Stimulated activated naive CD8-positive, alpha-beta T cell treated with anti-CD3 and anti-CD28 coated beads, Interleukin-15, Interleukin-2, amounts not matched to agents 100 U/mL and 50 U/mL, for 24 hours (primary cell): ENCODE results near the gene ABCB8.
"Not testable (repeated sequence)": the region's sequence is repeated elsewhere in the genome, so short reads cannot be mapped to it uniquely, and the experiment has no call there.

Experiments used
- ATAC-seq: fragments of 150-1000 bp; cut with Tn5 transposase; one replicate; pipeline ENCODE4 v1.10.0; 2021
- DNase-seq: peaks from one replicate; pipeline ENCODE4 v3.0.0; 2021

ABCB8 gene

DNA sequence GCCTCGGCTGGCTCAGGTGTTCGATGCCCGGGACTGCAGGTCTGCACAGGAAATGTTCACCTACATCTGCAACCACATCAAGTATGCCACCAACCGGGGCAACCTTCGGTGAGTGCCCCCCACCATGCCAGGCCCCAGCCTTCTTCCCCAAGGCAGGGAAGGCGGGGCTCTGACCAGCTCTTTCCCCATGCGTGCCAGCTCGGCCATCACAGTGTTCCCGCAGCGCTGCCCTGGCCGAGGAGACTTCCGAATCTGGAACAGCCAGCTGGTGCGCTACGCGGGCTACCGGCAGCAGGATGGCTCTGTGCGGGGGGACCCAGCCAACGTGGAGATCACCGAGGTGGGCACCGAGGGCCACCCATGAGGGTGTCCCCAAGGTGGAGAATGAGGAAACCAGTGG lies 29.9 kb upstream of the ABCB8 start:
- DNase-seq, result no peak
- no peak for ATAC-seq

DNA sequence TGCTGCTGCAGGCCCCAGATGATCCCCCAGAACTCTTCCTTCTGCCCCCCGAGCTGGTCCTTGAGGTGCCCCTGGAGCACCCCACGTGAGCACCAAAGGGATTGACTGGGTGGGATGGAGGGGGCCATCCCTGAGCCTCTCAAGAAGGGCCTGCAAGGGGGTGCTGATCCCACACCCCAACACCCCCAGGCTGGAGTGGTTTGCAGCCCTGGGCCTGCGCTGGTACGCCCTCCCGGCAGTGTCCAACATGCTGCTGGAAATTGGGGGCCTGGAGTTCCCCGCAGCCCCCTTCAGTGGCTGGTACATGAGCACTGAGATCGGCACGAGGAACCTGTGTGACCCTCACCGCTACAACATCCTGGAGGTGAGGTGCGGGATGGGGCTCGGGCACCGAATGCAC lies 29.2 kb upstream of the ABCB8 start:
- no peak for DNase-seq
- no peak for ATAC-seq

DNA sequence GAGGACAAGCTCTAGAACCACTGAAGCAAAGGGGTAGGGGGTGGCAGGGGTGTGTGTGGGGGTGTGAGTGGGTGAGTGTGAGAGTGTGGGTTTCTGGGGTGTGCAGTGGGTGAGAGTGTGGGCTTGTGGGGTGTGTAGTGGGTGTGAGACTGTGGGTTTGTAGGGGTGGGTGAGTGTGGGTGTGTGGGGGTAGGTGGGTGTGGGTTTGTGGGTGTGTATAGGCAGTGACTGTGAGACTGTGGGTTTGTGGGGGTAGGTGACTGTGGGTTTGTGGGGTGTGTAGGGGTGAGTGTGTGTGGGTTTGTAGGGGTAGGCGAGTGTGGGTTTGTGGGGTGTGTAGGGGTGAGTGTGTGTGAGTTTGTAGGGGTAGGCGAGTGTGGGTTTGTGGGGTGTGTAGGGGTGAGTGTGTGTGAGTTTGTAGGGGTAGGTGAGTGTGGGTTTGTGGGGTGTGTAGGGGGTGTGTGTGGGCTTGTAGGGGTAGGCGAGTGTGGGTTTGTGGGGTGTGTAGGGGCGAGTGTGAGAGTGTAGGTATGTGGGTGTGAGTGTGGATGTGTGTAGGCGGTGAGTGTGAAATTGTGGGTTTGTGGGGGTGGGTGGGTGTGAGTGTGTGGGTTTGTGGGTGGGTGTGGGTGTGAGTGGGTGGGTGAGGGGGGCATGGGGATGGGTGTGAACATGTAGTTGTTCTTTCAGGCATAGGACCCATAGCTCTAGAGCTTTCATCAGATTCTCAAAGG lies 28.6 kb upstream of the ABCB8 start:
- ATAC-seq (no peak), DNase-seq (no peak)

DNA sequence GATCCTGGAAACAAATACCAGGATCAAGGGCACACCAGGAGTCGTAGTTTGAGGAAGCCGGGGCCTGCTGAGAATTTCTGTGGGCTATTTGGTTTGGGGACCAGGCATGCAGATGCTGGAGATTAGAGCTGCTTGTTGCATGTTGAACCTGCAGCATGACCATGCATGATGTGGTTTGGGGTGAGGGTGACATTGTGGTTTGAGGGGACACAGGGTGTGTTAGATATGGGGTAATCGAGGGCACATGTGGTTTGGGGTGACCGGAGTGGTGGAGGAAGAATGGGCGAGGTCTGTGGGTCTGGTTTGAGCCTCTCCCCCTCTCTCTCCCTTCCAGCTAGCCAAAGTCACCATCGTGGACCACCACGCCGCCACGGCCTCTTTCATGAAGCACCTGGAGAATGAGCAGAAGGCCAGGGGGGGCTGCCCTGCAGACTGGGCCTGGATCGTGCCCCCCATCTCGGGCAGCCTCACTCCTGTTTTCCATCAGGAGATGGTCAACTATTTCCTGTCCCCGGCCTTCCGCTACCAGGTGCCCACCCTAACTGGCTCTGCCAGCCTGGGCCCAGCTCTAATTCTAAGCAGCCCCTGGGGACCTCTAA lies 27.3 kb upstream of the ABCB8 start:
- no peak for ATAC-seq
- no peak for DNase-seq

DNA sequence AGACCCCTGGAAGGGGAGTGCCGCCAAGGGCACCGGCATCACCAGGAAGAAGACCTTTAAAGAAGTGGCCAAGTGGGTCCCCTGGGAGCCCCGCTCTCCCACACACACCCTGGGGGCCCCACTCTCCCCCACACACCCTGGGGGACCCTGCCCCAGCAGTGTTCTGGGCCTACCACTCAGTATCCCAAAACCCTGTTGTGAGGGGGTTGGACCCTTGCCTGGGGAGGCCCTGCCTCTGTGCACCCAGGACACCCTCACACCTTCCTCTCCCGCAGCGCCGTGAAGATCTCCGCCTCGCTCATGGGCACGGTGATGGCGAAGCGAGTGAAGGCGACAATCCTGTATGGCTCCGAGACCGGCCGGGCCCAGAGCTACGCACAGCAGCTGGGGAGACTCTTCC lies 26.7 kb upstream of the ABCB8 start:
- DNase-seq, result no peak

DNA sequence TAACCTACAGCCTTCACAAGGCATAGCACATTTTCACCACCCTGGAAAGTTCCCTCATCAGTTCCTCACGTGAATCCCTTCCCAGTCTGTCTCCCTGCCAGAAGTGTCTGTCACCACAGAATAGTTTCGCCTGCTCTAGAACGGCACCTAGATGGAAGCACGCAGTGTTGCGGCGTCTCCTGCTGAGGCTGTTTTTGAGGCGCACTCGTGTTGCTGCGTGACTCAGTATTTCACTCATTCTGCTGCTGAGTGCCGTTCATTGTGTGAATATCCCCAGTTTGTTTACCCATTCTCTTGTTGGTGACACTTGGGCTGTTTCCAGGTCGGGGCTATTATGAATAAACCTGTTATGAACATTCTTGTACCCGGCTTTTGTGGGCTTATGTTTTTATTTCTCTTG lies 24.7 kb upstream of the ABCB8 start:
- DNase-seq, result no peak
- ATAC-seq, result no peak

More for the DNA sequence above, 26.7 kb upstream of the ABCB8 start:
- no peak for ATAC-seq

DNA sequence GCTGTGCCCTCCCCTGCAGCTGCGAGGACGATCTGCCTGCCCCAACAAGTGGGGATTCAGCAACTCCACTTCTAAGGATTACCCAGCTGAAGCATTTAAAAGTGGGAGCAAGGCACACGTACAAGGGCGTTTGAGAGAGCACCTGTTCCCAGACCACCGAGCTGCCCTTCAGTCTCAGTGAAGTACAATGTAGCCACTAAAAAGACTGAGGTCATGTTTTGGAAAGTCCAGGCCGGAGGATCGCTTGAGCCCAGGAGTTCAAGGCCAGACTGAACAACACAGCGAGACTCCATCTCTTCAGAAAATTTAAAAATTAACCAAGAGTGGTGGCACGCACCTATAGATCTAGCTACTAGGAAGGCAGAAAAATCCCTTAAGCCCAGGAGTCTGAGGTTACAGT lies 22.7 kb upstream of the ABCB8 start:
- no peak for ATAC-seq
- DNase-seq, result no peak

DNA sequence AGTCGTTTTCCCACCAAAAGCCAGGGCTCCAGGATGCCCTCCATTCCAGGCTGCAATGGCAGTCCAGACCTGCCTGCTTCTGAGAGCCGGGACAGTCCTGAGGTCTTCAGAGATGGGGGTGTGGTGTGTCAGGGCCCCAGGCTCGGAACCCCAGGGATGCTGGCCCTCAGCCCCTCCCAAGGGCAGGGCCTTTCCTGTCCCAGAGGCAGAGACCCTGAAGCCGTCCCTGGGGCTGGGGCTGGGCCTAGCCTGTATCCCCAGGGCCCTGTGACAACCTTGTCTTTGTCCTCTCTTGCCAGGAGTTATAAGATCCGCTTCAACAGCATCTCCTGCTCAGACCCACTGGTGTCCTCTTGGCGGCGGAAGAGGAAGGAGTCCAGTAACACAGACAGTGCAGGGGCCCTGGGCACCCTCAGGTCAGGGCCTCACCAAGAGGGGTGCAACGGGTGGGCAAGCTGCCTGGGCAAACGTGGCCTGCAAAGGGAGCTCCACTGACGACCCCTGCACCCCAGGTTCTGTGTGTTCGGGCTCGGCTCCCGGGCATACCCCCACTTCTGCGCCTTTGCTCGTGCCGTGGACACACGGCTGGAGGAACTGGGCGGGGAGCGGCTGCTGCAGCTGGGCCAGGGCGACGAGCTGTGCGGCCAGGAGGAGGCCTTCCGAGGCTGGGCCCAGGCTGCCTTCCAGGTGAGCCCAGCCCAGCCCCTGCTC lies 21.5 kb upstream of the ABCB8 start:
- DNase-seq, result no peak
- ATAC-seq, result no peak

DNA sequence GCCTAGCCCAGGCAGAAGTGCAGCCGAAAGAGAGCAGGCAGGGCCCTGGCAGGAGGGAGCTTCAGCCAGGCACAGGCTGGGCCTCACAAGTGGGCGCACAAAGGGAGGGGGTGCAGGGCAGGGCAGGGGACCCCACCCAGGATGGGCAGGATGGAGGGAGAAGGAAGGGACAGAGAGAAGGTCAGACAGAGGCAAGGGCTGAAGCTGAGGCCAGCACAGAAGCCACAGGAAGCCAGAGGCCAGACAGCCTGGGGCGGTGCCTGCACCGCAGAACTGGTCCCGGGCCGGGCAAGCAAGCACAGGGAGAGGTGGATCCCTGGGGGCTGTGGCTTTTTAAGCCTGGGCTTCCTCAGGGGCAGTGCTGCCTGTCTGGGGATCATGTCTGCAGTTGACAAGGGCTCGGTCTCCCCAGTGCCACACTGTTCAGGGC lies 20.8 kb upstream of the ABCB8 start:
- DNase-seq, result no peak
- ATAC-seq, result no peak

DNA sequence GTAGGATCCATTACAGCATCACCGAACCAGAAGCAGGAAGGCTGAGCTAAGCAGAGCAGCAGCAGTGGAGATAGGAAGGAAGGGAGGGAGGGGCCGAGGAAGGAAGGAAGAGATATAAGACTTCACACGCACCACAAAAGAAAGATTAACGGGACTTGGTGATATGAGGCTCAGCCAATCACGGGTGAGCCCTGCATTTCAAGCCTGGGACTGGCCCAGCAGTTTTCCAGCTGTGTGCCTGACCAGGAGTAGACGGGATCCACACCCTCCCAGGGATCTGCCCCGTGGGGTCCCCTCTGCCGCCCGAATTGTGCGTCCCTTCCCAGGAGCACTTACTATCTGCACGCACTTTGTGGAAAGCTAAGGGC lies 20.1 kb upstream of the ABCB8 start:
- DNase-seq (no peak), ATAC-seq (no peak)

DNA sequence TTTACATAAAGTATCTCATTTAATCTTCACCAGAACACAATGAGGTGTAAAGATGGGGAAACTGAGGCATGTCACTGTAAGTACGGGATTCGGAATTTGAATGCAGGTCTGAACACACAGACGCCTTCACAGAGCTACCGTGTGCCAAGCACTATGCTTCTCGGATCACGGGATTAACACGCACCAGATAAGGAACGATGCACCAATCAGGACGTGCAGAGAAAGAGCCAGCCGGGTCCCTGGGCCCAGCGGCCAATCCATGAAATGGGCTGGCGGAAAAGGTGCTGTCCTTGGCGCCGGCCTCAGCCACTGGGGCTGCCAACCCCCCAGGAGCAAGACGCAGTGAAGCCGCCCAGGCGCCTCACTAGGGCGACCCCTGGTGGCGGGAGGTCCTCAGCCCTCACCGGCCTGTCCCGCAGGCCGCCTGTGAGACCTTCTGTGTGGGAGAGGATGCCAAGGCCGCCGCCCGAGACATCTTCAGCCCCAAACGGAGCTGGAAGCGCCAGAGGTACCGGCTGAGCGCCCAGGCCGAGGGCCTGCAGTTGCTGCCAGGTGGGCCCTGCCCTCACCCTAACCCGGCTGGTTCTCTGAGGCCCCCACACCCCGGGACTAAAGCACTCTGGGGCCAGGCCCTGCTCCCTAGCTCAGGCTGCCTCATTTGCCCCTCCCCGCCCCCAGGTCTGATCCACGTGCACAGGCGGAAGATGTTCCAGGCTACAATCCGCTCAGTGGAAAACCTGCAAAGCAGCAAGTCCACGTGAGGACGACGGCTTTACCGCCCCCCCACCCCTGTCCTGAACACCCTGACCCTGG lies 19.5 kb upstream of the ABCB8 start:
- DNase-seq, result peak; percentile 92

DNA sequence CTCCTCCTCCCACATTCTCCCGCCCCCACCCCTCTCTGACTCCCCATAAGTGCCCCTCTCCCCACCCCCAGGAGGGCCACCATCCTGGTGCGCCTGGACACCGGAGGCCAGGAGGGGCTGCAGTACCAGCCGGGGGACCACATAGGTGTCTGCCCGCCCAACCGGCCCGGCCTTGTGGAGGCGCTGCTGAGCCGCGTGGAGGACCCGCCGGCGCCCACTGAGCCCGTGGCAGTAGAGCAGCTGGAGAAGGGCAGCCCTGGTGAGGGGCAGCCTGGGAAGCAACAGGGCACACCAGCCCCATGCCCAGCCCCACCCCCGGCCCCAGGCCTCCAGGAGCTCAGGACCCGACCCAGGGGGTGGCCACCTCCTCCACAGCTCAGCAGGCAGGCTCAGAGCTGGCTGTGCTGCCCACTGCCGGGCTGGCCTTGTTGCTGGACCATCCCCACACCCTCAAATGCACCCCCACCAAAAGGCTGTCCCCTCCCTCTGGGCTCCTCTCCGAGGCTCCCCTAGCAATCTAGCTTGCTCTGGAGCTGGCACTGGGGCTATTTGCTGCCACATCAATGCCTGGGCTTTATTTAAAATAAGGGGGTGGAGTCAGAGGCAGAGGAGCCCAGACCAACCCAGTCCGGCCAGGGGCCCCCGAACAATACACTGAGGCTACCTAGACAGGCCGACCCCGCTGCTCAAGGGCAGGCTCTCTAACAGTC lies 18.8 kb upstream of the ABCB8 start:
- DNase-seq (peak; percentile 33), ATAC-seq (no peak)

More for the DNA sequence above, 19.5 kb upstream of the ABCB8 start:
- ATAC-seq, result peak; percentile 80

DNA sequence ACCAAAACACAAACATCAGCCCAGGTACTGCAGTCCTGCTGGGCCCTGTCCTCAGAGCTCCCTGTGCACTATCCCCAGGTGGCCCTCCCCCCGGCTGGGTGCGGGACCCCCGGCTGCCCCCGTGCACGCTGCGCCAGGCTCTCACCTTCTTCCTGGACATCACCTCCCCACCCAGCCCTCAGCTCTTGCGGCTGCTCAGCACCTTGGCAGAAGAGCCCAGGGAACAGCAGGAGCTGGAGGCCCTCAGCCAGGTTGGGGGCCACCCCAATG lies 18.3 kb upstream of the ABCB8 start:
- DNase-seq (no peak), ATAC-seq (no peak)

DNA sequence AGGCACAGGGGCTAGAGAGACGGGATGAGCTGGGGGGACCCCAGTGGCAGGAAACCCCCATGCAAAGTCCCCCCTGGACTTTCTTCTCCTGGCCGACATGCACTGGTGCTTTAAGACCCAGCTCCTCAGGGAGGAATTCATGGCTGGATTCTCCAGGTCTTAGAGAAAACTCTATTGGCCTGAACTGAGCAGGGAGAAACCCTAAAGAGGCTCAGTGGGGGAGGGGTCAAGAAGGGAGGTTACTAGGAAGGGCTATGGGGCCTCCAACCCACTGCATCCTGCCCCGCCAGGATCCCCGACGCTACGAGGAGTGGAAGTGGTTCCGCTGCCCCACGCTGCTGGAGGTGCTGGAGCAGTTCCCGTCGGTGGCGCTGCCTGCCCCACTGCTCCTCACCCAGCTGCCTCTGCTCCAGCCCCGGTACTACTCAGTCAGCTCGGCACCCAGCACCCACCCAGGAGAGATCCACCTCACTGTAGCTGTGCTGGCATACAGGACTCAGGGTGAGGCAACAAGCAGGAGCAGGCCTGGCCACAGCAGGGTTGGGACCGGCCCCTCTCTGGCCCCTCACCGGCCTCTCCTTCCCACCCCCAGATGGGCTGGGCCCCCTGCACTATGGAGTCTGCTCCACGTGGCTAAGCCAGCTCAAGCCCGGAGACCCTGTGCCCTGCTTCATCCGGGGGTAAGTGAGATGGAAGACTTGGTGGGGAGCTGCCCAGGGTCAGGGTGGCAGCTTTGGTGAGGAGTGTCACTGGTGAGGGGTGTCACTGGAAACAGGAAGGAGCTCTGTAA lies 17.7 kb upstream of the ABCB8 start:
- DNase-seq (peak; percentile 48), ATAC-seq (no peak)

DNA sequence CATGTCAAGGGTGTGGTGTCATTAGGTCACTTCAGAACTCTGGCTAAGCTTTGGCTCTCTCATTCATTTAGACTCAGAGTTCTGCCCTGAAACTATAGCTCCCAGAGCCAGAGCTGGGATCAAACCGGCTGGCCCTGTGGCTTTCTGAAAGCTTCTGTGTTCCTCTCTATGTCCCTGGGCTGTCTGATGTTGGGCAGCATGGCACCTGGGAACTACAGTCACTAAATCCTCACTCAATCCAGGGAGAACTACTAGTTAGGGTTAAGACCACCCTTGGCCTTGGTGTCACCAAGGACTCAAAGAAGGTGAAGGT lies 17.2 kb upstream of the ABCB8 start:
- ATAC-seq, result no peak
- DNase-seq, result no peak

DNA sequence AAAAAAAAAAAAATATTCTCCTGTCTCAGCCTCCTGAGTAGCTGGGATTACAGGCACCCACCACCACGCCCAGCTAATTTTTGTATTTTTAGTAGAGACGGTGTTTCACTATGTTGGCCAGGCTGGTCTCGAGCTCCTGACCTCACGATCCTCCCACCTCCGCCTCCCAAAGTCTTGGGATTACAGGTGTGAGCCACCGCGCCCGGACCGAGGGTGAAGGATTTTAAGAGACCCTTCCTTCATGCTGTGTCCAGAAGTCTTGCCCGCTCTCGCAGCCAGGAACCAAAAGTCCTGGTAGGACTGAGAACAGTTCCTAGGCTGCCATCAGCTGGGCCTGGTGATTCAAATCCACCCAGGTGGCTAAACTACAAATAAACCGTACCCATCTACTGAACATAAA lies 16.6 kb upstream of the ABCB8 start:
- DNase-seq, ATAC-seq: not testable (repeated sequence)

DNA sequence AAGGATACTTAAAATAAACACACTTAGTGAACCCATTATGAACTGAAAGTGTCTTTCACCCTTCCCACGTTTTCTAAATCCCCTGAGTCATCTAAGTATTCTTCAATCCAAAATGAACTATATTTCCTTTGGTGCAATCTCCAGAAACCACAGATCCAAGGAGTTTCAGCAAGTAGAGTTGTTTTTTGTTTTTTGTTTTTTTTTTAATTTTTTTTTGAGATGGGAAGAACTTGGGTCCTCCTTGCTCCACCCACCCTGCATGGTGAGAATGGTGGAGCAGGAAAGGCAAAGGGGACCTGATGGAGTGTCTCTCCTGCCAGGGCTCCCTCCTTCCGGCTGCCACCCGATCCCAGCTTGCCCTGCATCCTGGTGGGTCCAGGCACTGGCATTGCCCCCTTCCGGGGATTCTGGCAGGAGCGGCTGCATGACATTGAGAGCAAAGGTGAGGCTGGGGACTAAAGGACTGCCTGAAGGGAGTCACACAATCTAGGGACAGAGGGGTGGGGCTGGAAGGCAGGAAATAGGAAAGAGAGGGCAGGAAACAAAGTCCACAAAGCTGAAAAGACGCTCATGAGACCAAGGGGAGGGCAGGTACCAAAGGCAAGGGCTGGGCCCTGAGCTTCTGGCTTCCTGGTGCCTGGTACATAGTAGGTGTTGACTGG lies 16.1 kb upstream of the ABCB8 start:
- ATAC-seq (no peak), DNase-seq (no peak)

DNA sequence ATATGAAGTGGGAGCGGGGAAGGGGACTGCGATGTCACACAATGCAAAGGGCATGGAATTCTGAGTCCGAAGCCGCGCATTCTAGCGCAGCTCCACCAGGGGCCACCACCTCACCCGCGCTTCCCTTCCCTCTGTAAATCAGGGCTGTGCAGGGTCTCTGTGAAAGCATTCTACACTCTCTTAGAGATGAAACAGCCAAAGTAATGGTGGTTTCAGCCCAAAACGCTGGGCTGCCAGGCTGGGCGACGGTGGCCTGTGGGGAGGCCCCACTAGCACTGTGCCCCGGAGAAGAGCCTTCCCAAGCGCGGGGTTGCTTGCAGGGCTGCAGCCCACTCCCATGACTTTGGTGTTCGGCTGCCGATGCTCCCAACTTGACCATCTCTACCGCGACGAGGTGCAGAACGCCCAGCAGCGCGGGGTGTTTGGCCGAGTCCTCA lies 15.3 kb upstream of the ABCB8 start:
- no peak for DNase-seq

DNA sequence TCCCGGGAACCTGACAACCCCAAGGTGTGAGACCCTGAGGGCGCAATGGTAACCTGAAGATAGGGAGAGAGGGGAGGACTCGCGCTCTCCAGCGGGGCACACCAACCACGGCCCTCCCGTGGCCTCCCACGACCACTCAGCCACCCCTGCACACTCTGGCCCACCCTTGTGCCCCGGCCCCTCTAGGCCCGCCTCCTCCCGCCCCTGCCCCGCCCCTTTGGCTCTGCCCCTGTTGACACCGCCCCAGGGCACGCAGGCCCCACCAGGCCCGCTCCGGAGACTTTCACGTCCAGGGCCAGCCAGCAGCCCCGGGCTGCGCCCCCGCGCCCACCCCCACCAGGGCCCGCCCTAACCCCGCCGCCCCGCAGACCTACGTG lies 14.9 kb upstream of the ABCB8 start:
- no peak for DNase-seq

More for the DNA sequence above, 15.3 kb upstream of the ABCB8 start:
- ATAC-seq, result no peak

DNA sequence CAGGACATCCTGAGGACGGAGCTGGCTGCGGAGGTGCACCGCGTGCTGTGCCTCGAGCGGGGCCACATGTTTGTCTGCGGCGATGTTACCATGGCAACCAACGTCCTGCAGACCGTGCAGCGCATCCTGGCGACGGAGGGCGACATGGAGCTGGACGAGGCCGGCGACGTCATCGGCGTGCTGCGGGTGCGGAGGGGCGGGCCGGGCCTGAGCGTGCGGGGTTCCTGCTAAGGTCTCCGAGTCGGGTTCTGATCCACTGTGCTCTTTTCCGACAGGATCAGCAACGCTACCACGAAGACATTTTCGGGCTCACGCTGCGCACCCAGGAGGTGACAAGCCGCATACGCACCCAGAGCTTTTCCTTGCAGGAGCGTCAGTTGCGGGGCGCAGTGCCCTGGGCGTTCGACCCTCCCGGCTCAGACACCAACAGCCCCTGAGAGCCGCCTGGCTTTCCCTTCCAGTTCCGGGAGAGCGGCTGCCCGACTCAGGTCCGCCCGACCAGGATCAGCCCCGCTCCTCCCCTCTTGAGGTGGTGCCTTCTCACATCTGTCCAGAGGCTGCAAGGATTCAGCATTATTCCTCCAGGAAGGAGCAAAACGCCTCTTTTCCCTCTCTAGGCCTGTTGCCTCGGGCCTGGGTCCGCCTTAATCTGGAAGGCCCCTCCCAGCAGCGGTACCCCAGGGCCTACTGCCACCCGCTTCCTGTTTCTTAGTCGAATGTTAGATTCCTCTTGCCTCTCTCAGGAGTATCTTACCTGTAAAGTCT lies 14.3 kb upstream of the ABCB8 start:
- DNase-seq, result peak; percentile 88

More for the DNA sequence above, 14.9 kb upstream of the ABCB8 start:
- ATAC-seq, result peak; percentile 0

More for the DNA sequence above, 14.3 kb upstream of the ABCB8 start:
- ATAC-seq, result peak; percentile 42
